SU-DHL-6 (cell line): ENCODE results near the gene TFRC.
"Not testable (repeated sequence)": the region's sequence is repeated elsewhere in the genome, so short reads cannot be mapped to it uniquely, and the experiment has no call there.

Experiments
- EZH2phosphoT487 ChIP-seq: fragments of 200-600 bp; sonication (generic), shearing (Covaris generic); conservative IDR thresholded peaks from 2 replicates; pipeline ENCODE4 v1.6.1; 2018; ENCODE audit warnings: mild to moderate bottlenecking, antibody characterized with exemption, low read length, moderate library complexity, mixed read lengths
- TF ChIP-seq, protein P1 (sequence below): fragments of 200-600 bp; sonication (generic); IDR thresholded peaks from one replicate; pipeline ENCODE4 v1.5.1; 2017; ENCODE audit warnings: antibody characterized with exemption, mild to moderate bottlenecking, low read length, moderate library complexity; ENCODE audit not compliant: insufficient read depth, poor library complexity, severe bottlenecking

DNA sequence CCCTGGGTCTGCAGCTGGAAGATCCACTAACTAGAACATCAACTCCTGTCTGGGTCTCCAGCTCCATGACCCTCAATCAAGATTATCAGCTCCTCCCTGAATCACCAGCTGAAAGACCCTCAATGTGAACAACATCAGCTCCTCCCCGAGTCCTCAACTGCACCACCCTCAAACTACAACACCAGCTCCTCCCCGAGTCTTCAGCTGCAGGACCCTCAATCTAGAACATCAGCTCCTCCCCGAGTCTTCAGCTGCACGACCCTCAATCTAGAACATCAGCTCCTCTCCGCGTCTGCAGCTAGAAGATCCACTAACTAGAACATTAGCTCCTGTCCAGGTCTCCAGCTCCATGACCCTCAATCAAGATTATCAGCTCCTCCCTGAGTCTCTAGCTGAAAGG, 79.2 kb downstream of the TFRC start:
- TF ChIP-seq, protein P1, sequence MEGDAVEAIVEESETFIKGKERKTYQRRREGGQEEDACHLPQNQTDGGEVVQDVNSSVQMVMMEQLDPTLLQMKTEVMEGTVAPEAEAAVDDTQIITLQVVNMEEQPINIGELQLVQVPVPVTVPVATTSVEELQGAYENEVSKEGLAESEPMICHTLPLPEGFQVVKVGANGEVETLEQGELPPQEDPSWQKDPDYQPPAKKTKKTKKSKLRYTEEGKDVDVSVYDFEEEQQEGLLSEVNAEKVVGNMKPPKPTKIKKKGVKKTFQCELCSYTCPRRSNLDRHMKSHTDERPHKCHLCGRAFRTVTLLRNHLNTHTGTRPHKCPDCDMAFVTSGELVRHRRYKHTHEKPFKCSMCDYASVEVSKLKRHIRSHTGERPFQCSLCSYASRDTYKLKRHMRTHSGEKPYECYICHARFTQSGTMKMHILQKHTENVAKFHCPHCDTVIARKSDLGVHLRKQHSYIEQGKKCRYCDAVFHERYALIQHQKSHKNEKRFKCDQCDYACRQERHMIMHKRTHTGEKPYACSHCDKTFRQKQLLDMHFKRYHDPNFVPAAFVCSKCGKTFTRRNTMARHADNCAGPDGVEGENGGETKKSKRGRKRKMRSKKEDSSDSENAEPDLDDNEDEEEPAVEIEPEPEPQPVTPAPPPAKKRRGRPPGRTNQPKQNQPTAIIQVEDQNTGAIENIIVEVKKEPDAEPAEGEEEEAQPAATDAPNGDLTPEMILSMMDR = not testable (repeated sequence)
- not testable (repeated sequence) for TF ChIP-seq EZH2phosphoT487
